Mesendoderm (in vitro differentiated cells): ENCODE data around the gene MAZ.

Experiments
- DNase-seq: peaks from one replicate; pipeline ENCODE4 v3.0.0; 2013
- H2AK5ac ChIP-seq: 2 replicates; pipeline ENCODE4 v1.6.1; 2013; ENCODE audit warnings: low read length, inconsistent platforms
- H2BK120ac ChIP-seq: 2 replicates; pipeline ENCODE4 v1.6.1; 2013; ENCODE audit warnings: low read depth, mild to moderate bottlenecking, low read length, moderate library complexity, mixed read lengths
- H2BK15ac ChIP-seq: replicated peaks from 2 replicates; pipeline ENCODE4 v1.6.1; 2013; ENCODE audit warnings: low read depth, mild to moderate bottlenecking, moderate library complexity
- H2BK5ac ChIP-seq: 2 replicates; pipeline ENCODE4 v1.6.1; 2013; ENCODE audit warnings: low read length, inconsistent platforms
- H3K18ac ChIP-seq: 2 replicates; pipeline ENCODE4 v1.6.1; 2013; ENCODE audit warnings: mild to moderate bottlenecking, low read length, mixed read lengths
- H3K23ac ChIP-seq: one replicate; pipeline ENCODE4 v1.6.1; 2013; ENCODE audit warnings: low read length
- H3K27ac ChIP-seq: 2 replicates; pipeline ENCODE4 v1.5.1; 2013; ENCODE audit warnings: low read depth, mild to moderate bottlenecking, inconsistent platforms, low read length, moderate library complexity
- H3K27me3 ChIP-seq: 2 replicates; pipeline ENCODE4 v1.6.1; 2013; ENCODE audit warnings: low read length, control low read depth, mild to moderate bottlenecking, inconsistent platforms; ENCODE audit not compliant: insufficient read depth, poor library complexity
- H3K36me3 ChIP-seq: 2 replicates; pipeline ENCODE4 v1.6.1; 2013; ENCODE audit warnings: low read length, inconsistent platforms; ENCODE audit not compliant: control insufficient read depth, insufficient read depth
- H3K4ac ChIP-seq: one replicate; pipeline ENCODE4 v1.6.1; 2013; ENCODE audit warnings: low read depth, mild to moderate bottlenecking, low read length, moderate library complexity
- H3K4me1 ChIP-seq: 2 replicates; pipeline ENCODE4 v1.6.1; 2013; ENCODE audit warnings: low read depth, low read length, inconsistent platforms; ENCODE audit not compliant: control insufficient read depth
- H3K4me2 ChIP-seq: 2 replicates; pipeline ENCODE4 v1.6.1; 2013; ENCODE audit warnings: low read length
- H3K4me3 ChIP-seq: 2 replicates; pipeline ENCODE4 v1.5.1; 2013; ENCODE audit warnings: mild to moderate bottlenecking, low read length
- H3K56ac ChIP-seq: one replicate; pipeline ENCODE4 v1.6.1; 2013; ENCODE audit warnings: low read length
- H3K79me1 ChIP-seq: 2 replicates; pipeline ENCODE4 v1.6.1; 2013; ENCODE audit warnings: low read length, inconsistent platforms
- H3K79me2 ChIP-seq: 2 replicates; pipeline ENCODE4 v1.6.1; 2013; ENCODE audit warnings: mild to moderate bottlenecking, low read length; ENCODE audit not compliant: control insufficient read depth, insufficient read depth
- H3K9ac ChIP-seq: 2 replicates; pipeline ENCODE4 v1.6.1; 2013; ENCODE audit warnings: low read length, inconsistent platforms
- H4K5ac ChIP-seq: one replicate; pipeline ENCODE4 v1.6.1; 2013; ENCODE audit warnings: low read length
- H4K8ac ChIP-seq: one replicate; pipeline ENCODE4 v1.6.1; 2013; ENCODE audit warnings: low read depth, mild to moderate bottlenecking, control low read depth, low read length, moderate library complexity
- whole genome bisulfite sequencing: extraction: QIAGEN DNeasy Blood & Tissue Kit; methylation state at CpG from one replicate; pipeline ENCODE4 v1.1.7; 2013; ENCODE audit warnings: low lambda C conversion rate, missing lambda C conversion rate; ENCODE audit not compliant: insufficient coverage; ENCODE audit errors: extremely low coverage; 5-methylcytosine and 5-hydroxymethylcytosine counted together

MAZ gene

DNA sequence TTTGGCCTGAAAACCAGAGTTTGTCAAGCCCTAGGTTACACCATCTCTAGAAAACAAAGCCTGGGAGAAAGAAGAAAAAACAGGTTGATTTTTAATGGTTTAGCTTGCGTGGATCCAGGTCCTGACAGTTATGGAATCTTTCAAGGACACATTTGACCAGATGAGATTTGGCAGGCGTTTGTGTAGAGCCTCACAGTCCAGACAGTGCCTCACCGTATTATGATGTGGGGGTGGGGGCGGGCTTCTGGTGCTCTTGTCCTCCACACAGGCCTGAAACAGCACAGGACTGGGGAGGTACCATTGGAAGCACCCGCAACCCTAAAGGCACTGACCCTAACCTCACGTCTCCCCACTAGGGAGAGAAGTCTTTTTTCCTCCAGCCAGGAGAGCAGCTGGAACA, 33.5 kb downstream of the MAZ start:
- Histone ChIP-seq H3K27ac (no peak overlapping the region), H2BK15ac (no peak overlapping the region), H2BK120ac (no peak overlapping the region), H3K27me3 (no peaks in the 10 kb centered on the region), H3K4me3 (no peak overlapping the region), H3K18ac (no peak overlapping the region), H3K79me1 (no peaks in the 10 kb centered on the region), H3K9ac (no peak overlapping the region), H2AK5ac (no peak overlapping the region), H3K79me2 (no peaks in the 10 kb centered on the region), H3K56ac (no peak overlapping the region), H3K36me3 (no peaks in the 10 kb centered on the region), H2BK5ac (no peak overlapping the region), H4K5ac (no peak overlapping the region), H4K8ac (no peak overlapping the region), H3K4ac (no peak overlapping the region), H3K23ac (peak overlapping the region; percentile 3), H3K4me2 (no peak overlapping the region), H3K4me1 (no peaks in the 10 kb centered on the region)
- no CpG with 5 or more reads among the region's 6 CpGs for WGBS
- DNase-seq: no peak

DNA sequence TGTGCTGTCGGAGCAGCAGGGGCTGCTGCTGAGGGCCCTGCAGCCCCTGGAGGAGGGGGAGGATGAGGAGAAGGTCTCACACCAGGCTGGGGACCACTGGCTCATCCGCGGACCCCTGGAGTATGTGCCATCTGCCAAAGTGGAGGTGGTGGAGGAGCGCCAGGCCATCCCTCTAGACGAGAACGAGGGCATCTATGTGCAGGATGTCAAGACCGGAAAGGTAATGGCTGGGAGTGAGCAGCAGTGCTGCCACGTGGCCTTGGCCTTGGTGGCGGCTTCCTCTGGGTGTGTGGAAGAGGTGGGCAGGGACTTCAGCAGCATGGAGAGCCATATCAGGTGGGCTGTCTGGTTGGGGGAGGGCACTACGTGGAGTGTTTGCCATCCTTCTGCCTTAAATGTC, 33.9 kb downstream of the MAZ start:
- Histone ChIP-seq H3K27ac (no peak overlapping the region), H3K56ac (no peak overlapping the region), H3K4me1 (no peaks in the 10 kb centered on the region), H3K4me2 (no peak overlapping the region), H4K5ac (no peak overlapping the region), H3K36me3 (no peaks in the 10 kb centered on the region), H2BK5ac (no peak overlapping the region), H3K79me2 (no peaks in the 10 kb centered on the region), H2BK120ac (no peak overlapping the region), H3K18ac (no peak overlapping the region), H3K4me3 (no peak overlapping the region), H2AK5ac (no peak overlapping the region), H3K27me3 (no peaks in the 10 kb centered on the region), H3K79me1 (no peaks in the 10 kb centered on the region), H3K4ac (no peak overlapping the region), H4K8ac (no peak overlapping the region), H3K23ac (peak overlapping the region; percentile 3), H2BK15ac (no peak overlapping the region), H3K9ac (no peak overlapping the region)
- no CpG with 5 or more reads among the region's 10 CpGs for WGBS
- no peak for DNase-seq

- Histone ChIP-seq H2AK5ac (no peak overlapping the region), H4K8ac (no peak overlapping the region), H2BK5ac (no peak overlapping the region), H3K4me1 (no peaks in the 10 kb centered on the region), H2BK15ac (no peak overlapping the region), H3K27ac (no peak overlapping the region), H3K27me3 (no peaks in the 10 kb centered on the region), H3K18ac (no peak overlapping the region), H3K9ac (no peak overlapping the region), H3K56ac (no peak overlapping the region), H3K36me3 (no peaks in the 10 kb centered on the region), H3K79me2 (no peaks in the 10 kb centered on the region), H3K23ac (no peak overlapping the region), H3K4me3 (no peak overlapping the region), H3K4me2 (no peak overlapping the region), H2BK120ac (no peak overlapping the region), H3K4ac (no peak overlapping the region), H3K79me1 (no peaks in the 10 kb centered on the region), H4K5ac (no peak overlapping the region)
- no peak for DNase-seq
- WGBS: no CpG with 5 or more reads among the region's 23 CpGs
Observed at GRCh38 chr16:29841631-29842030, 35.3 kb downstream of the MAZ start.

DNA sequence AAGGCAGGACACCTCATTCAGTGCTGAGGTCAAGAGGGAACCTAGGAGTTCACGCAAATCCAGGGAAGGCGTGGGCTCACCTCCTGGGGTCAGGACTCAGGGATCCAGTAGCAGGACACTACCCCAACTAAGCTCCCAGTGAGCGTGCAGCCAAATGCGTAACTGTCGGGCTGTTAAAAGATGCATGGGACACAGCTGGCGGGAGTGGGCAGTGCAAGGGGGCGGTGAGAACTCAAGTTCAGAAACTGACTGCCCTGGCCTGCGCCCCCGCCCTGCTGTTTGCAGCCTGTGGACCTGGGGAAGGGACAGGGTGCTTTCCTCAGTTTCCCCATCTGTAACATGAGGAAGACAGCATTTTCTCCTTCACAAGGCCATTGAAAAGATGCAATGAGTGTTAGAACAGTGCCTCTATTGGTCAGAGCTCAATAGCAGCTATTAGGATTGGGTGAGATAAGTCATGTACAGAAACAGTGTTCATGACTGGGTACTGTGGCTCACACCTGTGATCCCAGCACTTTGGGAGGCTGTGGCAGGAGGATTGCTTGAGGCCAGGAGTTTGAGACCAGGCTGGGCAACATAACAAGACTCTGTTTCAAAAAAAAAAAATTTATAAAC, 36.5 kb downstream of the MAZ start:
- H3K4me3 ChIP-seq: no peak overlapping the region
- no peak overlapping the region for H2BK120ac ChIP-seq

DNA sequence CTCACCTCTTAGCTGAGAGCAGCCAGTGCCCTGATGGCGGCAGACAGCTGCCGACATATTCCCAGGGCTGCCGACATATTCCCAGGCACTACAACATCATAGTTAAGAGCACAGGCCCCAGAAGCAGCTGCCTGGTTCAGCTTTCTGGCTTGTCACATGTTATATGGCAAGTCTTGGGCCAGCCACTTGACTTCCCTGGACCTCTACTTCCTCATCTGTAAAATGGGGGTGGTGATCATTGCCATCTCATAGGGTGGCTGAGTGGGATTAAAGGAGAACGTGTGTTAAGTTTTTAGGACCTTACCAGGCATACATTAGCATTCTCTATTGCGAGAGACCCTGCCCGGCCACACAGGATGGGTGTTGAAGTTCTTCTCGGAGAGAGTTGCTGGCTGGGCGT, 37.6 kb downstream of the MAZ start:
- H3K56ac ChIP-seq: no peak overlapping the region
- H3K4me2 ChIP-seq: no peak overlapping the region
- H3K4me1 ChIP-seq: no peaks in the 10 kb centered on the region
- H3K23ac ChIP-seq: no peak overlapping the region
- H3K27me3 ChIP-seq: no peaks in the 10 kb centered on the region
- no peaks in the 10 kb centered on the region for H3K79me2 ChIP-seq
- no peak overlapping the region for H3K4me3 ChIP-seq
- no peak overlapping the region for H2BK5ac ChIP-seq
- no peak overlapping the region for H3K9ac ChIP-seq
- no peaks in the 10 kb centered on the region for H3K36me3 ChIP-seq
- no peak overlapping the region for H4K8ac ChIP-seq
- H3K27ac ChIP-seq: no peak overlapping the region
- no peaks in the 10 kb centered on the region for H3K79me1 ChIP-seq
- H2AK5ac ChIP-seq: no peak overlapping the region
- H2BK120ac ChIP-seq: no peak overlapping the region
- no peak overlapping the region for H3K18ac ChIP-seq
- H2BK15ac ChIP-seq: no peak overlapping the region
- no CpG with 5 or more reads among the region's 8 CpGs for WGBS
- no peak for DNase-seq
- H3K4ac ChIP-seq: no peak overlapping the region
- no peak overlapping the region for H4K5ac ChIP-seq

More for the DNA sequence above, 36.5 kb downstream of the MAZ start:
- no peak overlapping the region for H3K9ac ChIP-seq
- H3K27ac ChIP-seq: no peak overlapping the region
- DNase-seq: no peak
- no peak overlapping the region for H3K18ac ChIP-seq
- no peak overlapping the region for H2BK15ac ChIP-seq
- H3K4me2 ChIP-seq: no peak overlapping the region
- no CpG with 5 or more reads among the region's 9 CpGs for WGBS
- H3K27me3 ChIP-seq: no peaks in the 10 kb centered on the region
- no peaks in the 10 kb centered on the region for H3K4me1 ChIP-seq
- no peaks in the 10 kb centered on the region for H3K79me2 ChIP-seq
- H3K36me3 ChIP-seq: no peaks in the 10 kb centered on the region
- no peaks in the 10 kb centered on the region for H3K79me1 ChIP-seq
- no peak overlapping the region for H2AK5ac ChIP-seq
- H3K4ac ChIP-seq: no peak overlapping the region
- H3K56ac ChIP-seq: no peak overlapping the region
- H4K5ac ChIP-seq: no peak overlapping the region
- H4K8ac ChIP-seq: no peak overlapping the region
- no peak overlapping the region for H2BK5ac ChIP-seq
- no peak overlapping the region for H3K23ac ChIP-seq
